GM23338 (cell line): ENCODE results near the gene RSRC1.

Experiments used
- POLR2AphosphoS5 ChIP-seq: IDR thresholded peaks from 2 replicates; pipeline ENCODE4 v1.6.1; 2016; ENCODE audit warnings: antibody characterized with exemption, low read depth
- TF ChIP-seq, protein P1 (sequence below), 2 experiments: fragments of 200-600 bp in 1 of 2; sonication (generic) in 1 of 2; conservative IDR thresholded peaks; 2 replicates each; pipeline versions ENCODE4 v1.5.1 to v1.6.1; 2016 to 2017; ENCODE audit warnings: antibody characterized with exemption in 2 of 2, low read depth in 2 of 2, mild to moderate bottlenecking in 2 of 2, moderate library complexity in 1 of 2

DNA sequence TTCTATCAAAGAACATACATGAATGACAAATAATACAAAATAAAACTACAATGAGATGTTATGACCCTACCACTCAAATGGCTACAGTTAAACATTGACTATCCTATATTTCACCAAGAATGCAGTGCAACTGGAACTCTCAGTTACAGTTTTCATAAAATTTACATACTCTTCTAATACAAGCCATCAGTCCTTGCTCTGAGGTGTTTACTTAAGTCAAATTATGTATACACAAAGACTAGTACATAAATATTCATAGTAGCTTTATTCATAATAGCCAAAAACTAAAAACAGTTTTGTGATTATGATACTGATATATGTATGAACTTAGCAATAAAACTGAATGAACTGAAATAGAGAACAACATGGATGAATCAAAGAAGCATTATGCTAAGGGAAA, 480.3 kb downstream of the RSRC1 start:
- TF ChIP-seq, protein P1, sequence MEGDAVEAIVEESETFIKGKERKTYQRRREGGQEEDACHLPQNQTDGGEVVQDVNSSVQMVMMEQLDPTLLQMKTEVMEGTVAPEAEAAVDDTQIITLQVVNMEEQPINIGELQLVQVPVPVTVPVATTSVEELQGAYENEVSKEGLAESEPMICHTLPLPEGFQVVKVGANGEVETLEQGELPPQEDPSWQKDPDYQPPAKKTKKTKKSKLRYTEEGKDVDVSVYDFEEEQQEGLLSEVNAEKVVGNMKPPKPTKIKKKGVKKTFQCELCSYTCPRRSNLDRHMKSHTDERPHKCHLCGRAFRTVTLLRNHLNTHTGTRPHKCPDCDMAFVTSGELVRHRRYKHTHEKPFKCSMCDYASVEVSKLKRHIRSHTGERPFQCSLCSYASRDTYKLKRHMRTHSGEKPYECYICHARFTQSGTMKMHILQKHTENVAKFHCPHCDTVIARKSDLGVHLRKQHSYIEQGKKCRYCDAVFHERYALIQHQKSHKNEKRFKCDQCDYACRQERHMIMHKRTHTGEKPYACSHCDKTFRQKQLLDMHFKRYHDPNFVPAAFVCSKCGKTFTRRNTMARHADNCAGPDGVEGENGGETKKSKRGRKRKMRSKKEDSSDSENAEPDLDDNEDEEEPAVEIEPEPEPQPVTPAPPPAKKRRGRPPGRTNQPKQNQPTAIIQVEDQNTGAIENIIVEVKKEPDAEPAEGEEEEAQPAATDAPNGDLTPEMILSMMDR (conservative IDR thresholded peaks at IDR 0.05; ENCODE audit: low read depth in 2 of 2), result no peak
- no peak for TF ChIP-seq POLR2AphosphoS5
